Body of pancreas (tissue), 4 donors: ENCODE data around the gene HERC5. TPM values are rescaled to one million over a fixed set of nuclear protein-coding genes. Genes with fewer than 3 reads are reported as not detected.
"Not testable (repeated sequence)": the region's sequence is repeated elsewhere in the genome, so short reads cannot be mapped to it uniquely, and the experiment has no call there.

ENCODE experiments used
- ATAC-seq: fragments of 150-250 bp; one replicate; pipeline ENCODE4 v1.9.1; 2016
- DNase-seq, 4 donors: peaks; one replicate each; pipeline ENCODE4 v3.0.0-alpha.2; 2019
- H3K27ac ChIP-seq, 4 donors: fragments of 200-600 bp; sonication (generic); 1 replicate in 3 of 4; 2 replicates in 1 of 4; pipeline versions ENCODE4 v1.5.1 to v1.6.1; 2016 to 2019; ENCODE audit warnings: mild to moderate bottlenecking in 1 of 4, mixed read lengths in 1 of 4, moderate library complexity in 1 of 4
- H3K27me3 ChIP-seq, 2 donors: fragments of 200-600 bp; sonication (generic); one replicate each; pipeline ENCODE4 v1.6.0; 2016; ENCODE audit warnings: mild to moderate bottlenecking in 1 of 2
- H3K36me3 ChIP-seq, 2 donors: fragments of 200-600 bp; sonication (generic); replicated peaks in 1 of 2; 2 replicates each; pipeline ENCODE4 v1.5.1; 2016; ENCODE audit warnings: low read depth in 2 of 2; ENCODE audit not compliant: insufficient read depth in 1 of 2
- H3K4me1 ChIP-seq: fragments of 200-600 bp; sonication (generic); one replicate; pipeline ENCODE4 v1.6.0; 2016
- H3K4me3 ChIP-seq, 2 donors: fragments of 200-600 bp; sonication (generic); 1 replicate in 1 of 2; 2 replicates in 1 of 2; pipeline ENCODE4 v1.5.1; 2016 to 2019
- H3K9me3 ChIP-seq, 3 donors: fragments of 200-600 bp; sonication (generic); 1 replicate in 2 of 3; 2 replicates in 1 of 3; pipeline ENCODE4 v1.5.1; 2016
- POLR2A ChIP-seq, 3 donors: fragments of 450-650 bp; IDR thresholded peaks; one replicate each; pipeline ENCODE4 v1.6.1; 2016; ENCODE audit warnings: antibody characterized with exemption in 3 of 3, mild to moderate bottlenecking in 2 of 3
- WGBS, 2 donors: methylation state at CpG; one replicate each; pipeline ENCODE4 v1.1.5; 2017; 5-methylcytosine and 5-hydroxymethylcytosine counted together
- intact Hi-C: fragments of 100-400 bp; cut with DNase I; formaldehyde crosslinking; loops from one replicate; pipeline ENCODE4 v1.15.1; 2023
- total RNA-seq, 2 donors: library from RNA; depleted of rRNA; stranded (reverse); fragments of >200 nt; gene quantifications; one replicate each; pipeline ENCODE4 v1.1.0, GENCODE V29; 2016
- TF ChIP-seq, protein P1 (sequence below), 7 experiments: fragments of 450-650 bp in 4 of 7; fragments of 200-600 bp in 3 of 7; sonication (generic) in 3 of 7; IDR thresholded peaks; one replicate each; pipeline ENCODE4 v1.5.1; 2016 to 2019; ENCODE audit warnings: antibody characterized with exemption in 7 of 7

The HERC5 gene
- total RNA-seq, 2 donors from 2014 or later: 2.6 to 3.9 TPM

DNA sequence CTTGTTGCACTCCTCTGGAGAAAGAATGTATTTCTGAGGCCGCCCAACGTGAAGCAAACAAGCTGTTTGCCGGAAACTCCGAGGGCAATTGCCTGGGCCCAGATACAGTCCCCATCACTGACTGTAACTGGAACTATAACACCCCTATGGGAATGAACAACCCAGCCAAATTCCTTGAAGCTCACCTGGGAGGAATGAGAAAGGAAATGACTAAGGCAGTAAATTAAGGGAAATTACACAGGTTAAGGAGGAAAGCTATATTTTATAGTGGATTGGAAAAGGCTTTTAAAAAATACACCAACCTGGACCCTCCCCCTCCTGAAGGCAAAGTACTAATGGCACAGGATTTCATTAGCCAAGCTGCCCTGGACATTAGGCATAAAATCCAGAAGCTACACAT lies 11.7 kb upstream of the HERC5 start:
- intact Hi-C loops: no loop called here
- 81 to 86% methylated on average over 4 of the region's 4 CpGs for WGBS, 2 donors
- no peaks in the 10 kb centered on the region for H3K9me3 ChIP-seq
- no peaks in the 10 kb centered on the region for H3K36me3 ChIP-seq
- H3K27me3 ChIP-seq: no peaks in the 10 kb centered on the region
- no peaks in the 10 kb centered on the region for H3K4me1 ChIP-seq
- H3K4me3 ChIP-seq: no peak overlapping the region
- ATAC-seq (no peak), DNase-seq (no peak)
- H3K27ac ChIP-seq: no peak overlapping the region
- TF ChIP-seq, protein P1, sequence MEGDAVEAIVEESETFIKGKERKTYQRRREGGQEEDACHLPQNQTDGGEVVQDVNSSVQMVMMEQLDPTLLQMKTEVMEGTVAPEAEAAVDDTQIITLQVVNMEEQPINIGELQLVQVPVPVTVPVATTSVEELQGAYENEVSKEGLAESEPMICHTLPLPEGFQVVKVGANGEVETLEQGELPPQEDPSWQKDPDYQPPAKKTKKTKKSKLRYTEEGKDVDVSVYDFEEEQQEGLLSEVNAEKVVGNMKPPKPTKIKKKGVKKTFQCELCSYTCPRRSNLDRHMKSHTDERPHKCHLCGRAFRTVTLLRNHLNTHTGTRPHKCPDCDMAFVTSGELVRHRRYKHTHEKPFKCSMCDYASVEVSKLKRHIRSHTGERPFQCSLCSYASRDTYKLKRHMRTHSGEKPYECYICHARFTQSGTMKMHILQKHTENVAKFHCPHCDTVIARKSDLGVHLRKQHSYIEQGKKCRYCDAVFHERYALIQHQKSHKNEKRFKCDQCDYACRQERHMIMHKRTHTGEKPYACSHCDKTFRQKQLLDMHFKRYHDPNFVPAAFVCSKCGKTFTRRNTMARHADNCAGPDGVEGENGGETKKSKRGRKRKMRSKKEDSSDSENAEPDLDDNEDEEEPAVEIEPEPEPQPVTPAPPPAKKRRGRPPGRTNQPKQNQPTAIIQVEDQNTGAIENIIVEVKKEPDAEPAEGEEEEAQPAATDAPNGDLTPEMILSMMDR (IDR thresholded peaks at IDR 0.05): no peak
- no peak for TF ChIP-seq POLR2A (IDR thresholded peaks at IDR 0.05)

DNA sequence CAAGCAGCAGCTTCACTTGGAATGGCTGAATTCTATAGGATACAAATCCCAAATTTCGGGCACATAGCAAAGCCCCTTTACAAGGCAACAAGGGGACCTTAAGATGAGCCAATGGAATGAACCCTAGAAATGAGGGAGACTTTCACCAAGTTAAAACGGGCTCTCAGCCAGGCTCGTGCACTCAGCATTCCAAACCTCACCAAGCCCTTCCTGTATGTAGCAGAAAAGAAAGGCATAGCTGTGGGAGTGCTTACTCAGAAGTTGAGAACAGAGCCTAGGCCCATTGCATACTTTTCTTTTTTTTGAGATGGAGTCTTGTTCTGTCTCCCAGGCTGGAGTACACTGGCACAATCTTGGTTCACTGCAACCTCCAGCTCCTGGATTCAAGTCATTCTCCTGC lies 10.8 kb upstream of the HERC5 start:
- no peaks in the 10 kb centered on the region for H3K36me3 ChIP-seq
- ATAC-seq: no peak
- no peaks in the 10 kb centered on the region for H3K4me1 ChIP-seq
- H3K9me3 ChIP-seq: no peaks in the 10 kb centered on the region
- 74 to 88% methylated on average over 3 of the region's 3 CpGs for WGBS, 2 donors
- no peaks in the 10 kb centered on the region for H3K27me3 ChIP-seq
- no peak overlapping the region for H3K4me3 ChIP-seq
- no peak for TF ChIP-seq POLR2A (IDR thresholded peaks at IDR 0.05)
- TF ChIP-seq, protein P1 (IDR thresholded peaks at IDR 0.05): no peak
- no peak for DNase-seq
- no peak overlapping the region for H3K27ac ChIP-seq
- intact Hi-C loops: no loop called here

DNA sequence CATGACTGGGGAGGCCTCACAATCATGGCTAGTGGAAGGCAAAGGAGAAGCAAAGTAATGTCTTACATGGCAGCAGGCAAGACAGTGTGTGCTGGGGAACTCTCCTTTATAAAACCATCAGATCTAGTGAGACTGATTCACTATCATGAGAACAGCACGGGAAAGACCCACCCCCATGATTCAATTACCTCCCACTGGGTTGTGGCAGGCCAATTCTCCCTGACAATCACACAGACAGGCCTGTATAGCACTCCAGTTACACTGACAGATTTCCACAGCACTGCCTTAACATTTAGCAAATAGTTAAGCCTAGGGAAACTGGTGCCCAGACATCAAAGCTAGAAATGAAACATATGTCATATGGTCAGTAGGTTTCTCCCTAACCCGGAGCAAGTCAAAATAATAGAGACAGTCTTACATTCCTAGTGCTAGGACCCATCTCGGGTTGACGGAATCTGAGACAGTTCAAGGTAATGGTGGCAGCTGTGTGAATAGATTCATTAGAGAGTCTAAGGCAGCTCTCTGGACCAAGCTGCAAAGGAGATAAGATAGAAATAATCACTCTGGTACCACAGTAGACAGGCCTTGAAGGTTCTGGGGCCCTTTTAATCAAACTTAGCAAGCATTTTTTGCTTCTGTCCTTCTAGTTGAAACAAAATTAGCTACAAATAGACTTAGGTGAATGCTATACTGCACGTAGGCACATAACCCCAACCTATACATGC lies 9.4 kb upstream of the HERC5 start:
- no peaks in the 10 kb centered on the region for H3K36me3 ChIP-seq
- no peaks in the 10 kb centered on the region for H3K9me3 ChIP-seq
- no peaks in the 10 kb centered on the region for H3K4me1 ChIP-seq
- intact Hi-C loops: no loop called here
- ATAC-seq (no peak), DNase-seq (no peak)
- no peaks in the 10 kb centered on the region for H3K27me3 ChIP-seq
- WGBS, 2 donors: 70 to 71% methylated on average over 5 of the region's 5 CpGs
- no peak overlapping the region for H3K4me3 ChIP-seq
- H3K27ac ChIP-seq: no peak overlapping the region
- TF ChIP-seq POLR2A (IDR thresholded peaks at IDR 0.05): no peak
- TF ChIP-seq, protein P1 (IDR thresholded peaks at IDR 0.05): no peak

DNA sequence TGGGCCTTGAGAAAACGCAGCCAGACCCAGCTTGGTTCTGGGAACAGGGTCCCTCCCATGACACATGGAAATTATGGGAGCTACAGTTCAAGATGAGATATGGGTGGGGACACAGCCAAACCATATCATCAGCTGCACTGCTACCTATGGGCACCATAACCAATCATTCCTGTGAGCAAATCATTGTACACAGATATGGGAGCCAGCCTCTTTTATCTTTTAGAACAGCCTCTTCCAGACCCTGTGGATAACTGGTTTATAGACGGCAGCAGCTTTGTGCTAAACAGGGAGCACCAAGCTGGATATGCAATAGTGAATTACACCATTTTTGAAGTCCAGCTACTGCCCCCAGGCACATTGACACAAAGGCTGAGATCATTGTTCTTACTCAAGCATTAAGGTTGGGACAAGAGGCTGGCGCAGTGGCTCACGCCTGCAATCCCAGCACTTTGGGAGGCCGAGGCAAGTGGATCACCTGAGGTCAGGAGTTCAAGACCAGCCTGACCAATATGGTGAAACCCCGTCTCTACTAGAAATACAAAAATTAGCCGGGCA lies 8.6 kb upstream of the HERC5 start:
- H3K27ac ChIP-seq, H3K27me3 ChIP-seq, H3K9me3 ChIP-seq, H3K36me3 ChIP-seq, H3K4me3 ChIP-seq, ATAC-seq, DNase-seq, H3K4me1 ChIP-seq, intact Hi-C loops: not testable (repeated sequence)
- WGBS, 2 donors: 92 to 96% methylated on average over 7 of the region's 7 CpGs

DNA sequence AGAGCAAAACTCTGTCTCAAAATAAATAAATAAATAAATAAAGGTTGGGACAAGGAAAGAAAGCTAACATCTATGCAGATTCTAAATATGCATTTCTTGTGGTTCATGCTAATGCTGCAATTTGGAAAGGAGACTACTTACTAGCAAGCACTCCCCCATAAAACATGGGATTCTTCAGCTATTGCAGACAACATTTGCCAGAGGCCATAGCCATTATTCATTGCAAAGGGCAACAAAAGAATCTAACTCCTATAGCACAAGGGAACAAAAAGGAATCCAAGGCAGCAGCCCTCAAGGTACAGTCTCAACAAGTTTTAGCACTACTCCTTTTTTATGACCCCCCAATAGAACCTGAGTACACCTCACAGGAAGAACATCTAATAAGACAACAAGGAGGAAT lies 8.0 kb upstream of the HERC5 start:
- Histone ChIP-seq H3K4me1 (no peaks in the 10 kb centered on the region), H3K27me3 (no peaks in the 10 kb centered on the region), H3K4me3 (no peak overlapping the region), H3K36me3 (no peaks in the 10 kb centered on the region), H3K27ac (no peak overlapping the region), H3K9me3 (no peaks in the 10 kb centered on the region)
- intact Hi-C loops: no loop called here
- DNase-seq (no peak), ATAC-seq (no peak)
- TF ChIP-seq, protein P1 (IDR thresholded peaks at IDR 0.05): no peak
- TF ChIP-seq POLR2A (IDR thresholded peaks at IDR 0.05): no peak
